ENCODE results near the gene NIT1. TPM values are rescaled to one million over a fixed set of nuclear protein-coding genes. Genes with fewer than 3 reads are reported as not detected.

Gene NIT1
- total and polyA plus RNA-seq, 9 of the 15 experiments (the other 6 are each of a cell fraction or from before 2014, with no cell fraction given), result 18.4 to 76.0 (median 33.7) TPM

DNA sequence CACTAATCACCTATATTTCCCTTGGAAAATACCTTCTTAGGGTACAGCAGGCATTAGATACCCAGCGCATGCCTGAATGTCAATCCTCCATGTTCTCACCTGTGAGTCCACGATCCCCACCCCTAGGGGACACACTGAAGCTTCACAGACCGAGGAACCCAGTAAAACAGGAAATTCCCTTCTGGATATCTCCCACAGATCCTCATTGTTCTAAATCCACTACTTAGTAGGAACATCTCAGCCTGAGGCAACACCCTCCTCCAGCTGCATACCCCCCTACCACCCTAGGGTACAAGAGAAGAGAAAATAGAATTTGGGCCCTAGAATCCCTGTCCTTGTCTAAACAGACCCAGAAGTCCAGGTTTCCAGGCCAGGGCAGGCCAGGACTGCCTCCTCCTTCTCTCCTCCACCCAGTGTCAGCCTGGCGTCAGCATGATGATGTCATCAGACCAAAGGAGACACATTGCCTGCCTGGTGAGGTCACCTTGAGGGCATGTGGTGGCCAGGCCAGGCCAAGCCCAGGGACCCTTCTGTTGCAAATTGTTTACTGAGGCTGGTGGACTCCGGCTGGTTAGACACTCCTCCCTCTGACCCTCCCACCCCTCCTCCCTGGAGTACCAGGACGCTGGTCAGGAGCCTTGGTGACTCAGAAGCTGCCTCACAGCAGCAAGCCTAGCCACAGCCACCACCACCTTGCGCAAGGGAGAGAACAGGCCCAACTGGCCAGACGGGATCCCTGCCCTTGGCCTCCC is 34.7 kb upstream of the NIT1 start (continued):
- no peak for TF ChIP-seq NR3C1 (CRISPR knock-in tag; IDR thresholded peaks at IDR 0.05)
- TF ChIP-seq, protein P1, sequence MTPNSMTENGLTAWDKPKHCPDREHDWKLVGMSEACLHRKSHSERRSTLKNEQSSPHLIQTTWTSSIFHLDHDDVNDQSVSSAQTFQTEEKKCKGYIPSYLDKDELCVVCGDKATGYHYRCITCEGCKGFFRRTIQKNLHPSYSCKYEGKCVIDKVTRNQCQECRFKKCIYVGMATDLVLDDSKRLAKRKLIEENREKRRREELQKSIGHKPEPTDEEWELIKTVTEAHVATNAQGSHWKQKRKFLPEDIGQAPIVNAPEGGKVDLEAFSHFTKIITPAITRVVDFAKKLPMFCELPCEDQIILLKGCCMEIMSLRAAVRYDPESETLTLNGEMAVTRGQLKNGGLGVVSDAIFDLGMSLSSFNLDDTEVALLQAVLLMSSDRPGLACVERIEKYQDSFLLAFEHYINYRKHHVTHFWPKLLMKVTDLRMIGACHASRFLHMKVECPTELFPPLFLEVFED (CRISPR knock-in tag; conservative IDR thresholded peaks at IDR 0.05), result no peak
- TF ChIP-seq, protein P2, sequence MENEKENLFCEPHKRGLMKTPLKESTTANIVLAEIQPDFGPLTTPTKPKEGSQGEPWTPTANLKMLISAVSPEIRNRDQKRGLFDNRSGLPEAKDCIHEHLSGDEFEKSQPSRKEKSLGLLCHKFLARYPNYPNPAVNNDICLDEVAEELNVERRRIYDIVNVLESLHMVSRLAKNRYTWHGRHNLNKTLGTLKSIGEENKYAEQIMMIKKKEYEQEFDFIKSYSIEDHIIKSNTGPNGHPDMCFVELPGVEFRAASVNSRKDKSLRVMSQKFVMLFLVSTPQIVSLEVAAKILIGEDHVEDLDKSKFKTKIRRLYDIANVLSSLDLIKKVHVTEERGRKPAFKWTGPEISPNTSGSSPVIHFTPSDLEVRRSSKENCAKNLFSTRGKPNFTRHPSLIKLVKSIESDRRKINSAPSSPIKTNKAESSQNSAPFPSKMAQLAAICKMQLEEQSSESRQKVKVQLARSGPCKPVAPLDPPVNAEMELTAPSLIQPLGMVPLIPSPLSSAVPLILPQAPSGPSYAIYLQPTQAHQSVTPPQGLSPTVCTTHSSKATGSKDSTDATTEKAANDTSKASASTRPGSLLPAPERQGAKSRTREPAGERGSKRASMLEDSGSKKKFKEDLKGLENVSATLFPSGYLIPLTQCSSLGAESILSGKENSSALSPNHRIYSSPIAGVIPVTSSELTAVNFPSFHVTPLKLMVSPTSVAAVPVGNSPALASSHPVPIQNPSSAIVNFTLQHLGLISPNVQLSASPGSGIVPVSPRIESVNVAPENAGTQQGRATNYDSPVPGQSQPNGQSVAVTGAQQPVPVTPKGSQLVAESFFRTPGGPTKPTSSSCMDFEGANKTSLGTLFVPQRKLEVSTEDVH (IDR thresholded peaks at IDR 0.05; ENCODE audit: low read depth, partially characterized antibody), result no peak
- TF ChIP-seq DNMT1 (IDR thresholded peaks at IDR 0.05), result no peak
- TF ChIP-seq, protein P3, sequence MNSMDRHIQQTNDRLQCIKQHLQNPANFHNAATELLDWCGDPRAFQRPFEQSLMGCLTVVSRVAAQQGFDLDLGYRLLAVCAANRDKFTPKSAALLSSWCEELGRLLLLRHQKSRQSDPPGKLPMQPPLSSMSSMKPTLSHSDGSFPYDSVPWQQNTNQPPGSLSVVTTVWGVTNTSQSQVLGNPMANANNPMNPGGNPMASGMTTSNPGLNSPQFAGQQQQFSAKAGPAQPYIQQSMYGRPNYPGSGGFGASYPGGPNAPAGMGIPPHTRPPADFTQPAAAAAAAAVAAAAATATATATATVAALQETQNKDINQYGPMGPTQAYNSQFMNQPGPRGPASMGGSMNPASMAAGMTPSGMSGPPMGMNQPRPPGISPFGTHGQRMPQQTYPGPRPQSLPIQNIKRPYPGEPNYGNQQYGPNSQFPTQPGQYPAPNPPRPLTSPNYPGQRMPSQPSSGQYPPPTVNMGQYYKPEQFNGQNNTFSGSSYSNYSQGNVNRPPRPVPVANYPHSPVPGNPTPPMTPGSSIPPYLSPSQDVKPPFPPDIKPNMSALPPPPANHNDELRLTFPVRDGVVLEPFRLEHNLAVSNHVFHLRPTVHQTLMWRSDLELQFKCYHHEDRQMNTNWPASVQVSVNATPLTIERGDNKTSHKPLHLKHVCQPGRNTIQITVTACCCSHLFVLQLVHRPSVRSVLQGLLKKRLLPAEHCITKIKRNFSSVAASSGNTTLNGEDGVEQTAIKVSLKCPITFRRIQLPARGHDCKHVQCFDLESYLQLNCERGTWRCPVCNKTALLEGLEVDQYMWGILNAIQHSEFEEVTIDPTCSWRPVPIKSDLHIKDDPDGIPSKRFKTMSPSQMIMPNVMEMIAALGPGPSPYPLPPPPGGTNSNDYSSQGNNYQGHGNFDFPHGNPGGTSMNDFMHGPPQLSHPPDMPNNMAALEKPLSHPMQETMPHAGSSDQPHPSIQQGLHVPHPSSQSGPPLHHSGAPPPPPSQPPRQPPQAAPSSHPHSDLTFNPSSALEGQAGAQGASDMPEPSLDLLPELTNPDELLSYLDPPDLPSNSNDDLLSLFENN (IDR thresholded peaks at IDR 0.05; ENCODE audit: low read depth in 2 of 2, low read length in 2 of 2), result no peak
- TF ChIP-seq TOE1 (IDR thresholded peaks at IDR 0.05; ENCODE audit: borderline replicate concordance), result peak; percentile 32; the same call in 1 of the 2 replicates
- TF ChIP-seq TOE1 (CRISPR knock-in tag; IDR thresholded peaks at IDR 0.05; ENCODE audit: borderline replicate concordance, low read depth), result no peak
- no peak for TF ChIP-seq MEIS2 (IDR thresholded peaks at IDR 0.05; ENCODE audit: partially characterized antibody)
- no peak for TF ChIP-seq MECOM (CRISPR knock-in tag; IDR thresholded peaks at IDR 0.05)
- no peak for TF ChIP-seq CAMTA2 (CRISPR knock-in tag; conservative IDR thresholded peaks at IDR 0.05)
- TF ChIP-seq DPF2 (IDR thresholded peaks at IDR 0.05), result peak; percentile 43; the same call in 1 of the 2 replicates
- TF ChIP-seq DDX20 (tag; IDR thresholded peaks at IDR 0.05; ENCODE audit: low read depth), result no peak
- no peak for TF ChIP-seq STAG1 (CRISPR knock-in tag; IDR thresholded peaks at IDR 0.05; ENCODE audit: borderline replicate concordance)
- TF ChIP-seq, protein P4, sequence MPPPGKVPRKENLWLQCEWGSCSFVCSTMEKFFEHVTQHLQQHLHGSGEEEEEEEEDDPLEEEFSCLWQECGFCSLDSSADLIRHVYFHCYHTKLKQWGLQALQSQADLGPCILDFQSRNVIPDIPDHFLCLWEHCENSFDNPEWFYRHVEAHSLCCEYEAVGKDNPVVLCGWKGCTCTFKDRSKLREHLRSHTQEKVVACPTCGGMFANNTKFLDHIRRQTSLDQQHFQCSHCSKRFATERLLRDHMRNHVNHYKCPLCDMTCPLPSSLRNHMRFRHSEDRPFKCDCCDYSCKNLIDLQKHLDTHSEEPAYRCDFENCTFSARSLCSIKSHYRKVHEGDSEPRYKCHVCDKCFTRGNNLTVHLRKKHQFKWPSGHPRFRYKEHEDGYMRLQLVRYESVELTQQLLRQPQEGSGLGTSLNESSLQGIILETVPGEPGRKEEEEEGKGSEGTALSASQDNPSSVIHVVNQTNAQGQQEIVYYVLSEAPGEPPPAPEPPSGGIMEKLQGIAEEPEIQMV (tag; conservative IDR thresholded peaks at IDR 0.05; ENCODE audit: low read depth), result no peak
- no peak for TF ChIP-seq MAFG (tag; conservative IDR thresholded peaks at IDR 0.05)
- TF ChIP-seq TCF3 (CRISPR knock-in tag; IDR thresholded peaks at IDR 0.05), result no peak
- TF ChIP-seq ARID2 (IDR thresholded peaks at IDR 0.05), result no peak
- no peak for TF ChIP-seq RNF2 (IDR thresholded peaks at IDR 0.05)

All from K562 (cell line).